RWPE2 (cell line): ENCODE data around the gene ANTXR1.

Experiments used
- ATAC-seq: fragments of 200-7000 bp; cut with Tn5 transposase; 3 replicates; pipeline ENCODE4 v1.9.1; 2021; ENCODE audit warnings: low read depth
- DNase-seq: peaks from one replicate; pipeline ENCODE4 v3.0.0-alpha.2; 2020; ENCODE audit warnings: low spot score
- H3K27ac ChIP-seq: fragments of 450-650 bp; 2 replicates; pipeline ENCODE4 v1.5.1; 2017; ENCODE audit warnings: mild to moderate bottlenecking; ENCODE audit not compliant: poor library complexity, severe bottlenecking
- H3K27me3 ChIP-seq: fragments of 250-450 bp; sonication (Bioruptor Pico); 2 replicates; pipeline ENCODE4 v1.5.1; 2021; ENCODE audit warnings: mild to moderate bottlenecking, moderate library complexity; ENCODE audit not compliant: insufficient read depth, poor library complexity, severe bottlenecking
- H3K36me3 ChIP-seq: fragments of 250-450 bp; sonication (Bioruptor Pico); 2 replicates; pipeline ENCODE4 v1.5.1; 2020; ENCODE audit warnings: low read depth, mild to moderate bottlenecking, moderate library complexity
- H3K4me1 ChIP-seq: fragments of 250-450 bp; sonication (Bioruptor Pico); 2 replicates; pipeline ENCODE4 v1.5.1; 2021; ENCODE audit warnings: mild to moderate bottlenecking, moderate library complexity; ENCODE audit not compliant: insufficient read depth, poor library complexity, severe bottlenecking
- H3K4me3 ChIP-seq: fragments of 250-450 bp; sonication (Bioruptor Pico); 2 replicates; pipeline ENCODE4 v1.5.1; 2021; ENCODE audit warnings: mild to moderate bottlenecking, moderate library complexity; ENCODE audit not compliant: severe bottlenecking
- H3K9me3 ChIP-seq: fragments of 250-450 bp; sonication (Bioruptor Pico); 2 replicates; pipeline ENCODE4 v1.5.1; 2021; ENCODE audit warnings: mild to moderate bottlenecking, moderate library complexity; ENCODE audit not compliant: severe bottlenecking
- CTCF ChIP-seq: fragments of 450-650 bp; IDR thresholded peaks from one replicate; pipeline ENCODE4 v1.5.1; 2017; ENCODE audit warnings: mild to moderate bottlenecking, moderate library complexity; ENCODE audit not compliant: poor library complexity, severe bottlenecking

The ANTXR1 gene

GRCh38 chr2:69291721-69292120 lies 278.7 kb downstream of the ANTXR1 start:
- ATAC-seq (no peak), DNase-seq (no peak)
- H3K4me1 ChIP-seq = no peaks in the 10 kb centered on the region
- H3K4me3 ChIP-seq = no peak overlapping the region
- H3K36me3 ChIP-seq = no peaks in the 10 kb centered on the region
- no peak overlapping the region for H3K27ac ChIP-seq
- no peak for TF ChIP-seq CTCF
- H3K9me3 ChIP-seq = no peaks in the 10 kb centered on the region
- no peaks in the 10 kb centered on the region for H3K27me3 ChIP-seq

- H3K9me3 ChIP-seq = no peaks in the 10 kb centered on the region
- H3K4me3 ChIP-seq = no peak overlapping the region
- H3K36me3 ChIP-seq = no peaks in the 10 kb centered on the region
- H3K4me1 ChIP-seq = no peaks in the 10 kb centered on the region
- no peak for DNase-seq
- H3K27me3 ChIP-seq = no peaks in the 10 kb centered on the region
- TF ChIP-seq CTCF = no peak
- no peak for ATAC-seq
- no peak overlapping the region for H3K27ac ChIP-seq
Measured at GRCh38 chr2:69292256-69292655, 279.3 kb downstream of the ANTXR1 start.

GRCh38 chr2:69296421-69296820 lies 283.4 kb downstream of the ANTXR1 start:
- H3K36me3 ChIP-seq = no peaks in the 10 kb centered on the region
- no peaks in the 10 kb centered on the region for H3K27me3 ChIP-seq
- no peaks in the 10 kb centered on the region for H3K9me3 ChIP-seq
- no peak overlapping the region for H3K27ac ChIP-seq
- TF ChIP-seq CTCF = no peak
- no peak overlapping the region for H3K4me3 ChIP-seq
- DNase-seq (no peak), ATAC-seq (no peak)
- peaks cover 13% of the 10 kb centered on the region for H3K4me1 ChIP-seq

- TF ChIP-seq CTCF = no peak
- H3K27ac ChIP-seq = no peak overlapping the region
- DNase-seq (no peak), ATAC-seq (no peak)
- no peaks in the 10 kb centered on the region for H3K36me3 ChIP-seq
- H3K27me3 ChIP-seq = no peaks in the 10 kb centered on the region
- no peaks in the 10 kb centered on the region for H3K9me3 ChIP-seq
- no peak overlapping the region for H3K4me3 ChIP-seq
- H3K4me1 ChIP-seq = peaks cover 13% of the 10 kb centered on the region
Measured at GRCh38 chr2:69297216-69297615, 284.2 kb downstream of the ANTXR1 start.

- H3K36me3 ChIP-seq = no peaks in the 10 kb centered on the region
- H3K27ac ChIP-seq = peak overlapping the region; percentile 18
- H3K4me3 ChIP-seq = no peak overlapping the region
- no peaks in the 10 kb centered on the region for H3K9me3 ChIP-seq
- DNase-seq = no peak
- ATAC-seq = peak; percentile 99
- H3K4me1 ChIP-seq = peaks cover 13% of the 10 kb centered on the region
- TF ChIP-seq CTCF = no peak
- no peaks in the 10 kb centered on the region for H3K27me3 ChIP-seq
Measured at GRCh38 chr2:69298261-69298660, 285.3 kb downstream of the ANTXR1 start.
